ENCODE results near the gene NPAS3.

Gene NPAS3

GRCh38 chr14:33504246-33505099 lies 565.8 kb downstream of the NPAS3 start:
- Histone ChIP-seq H3K36me3 (ENCODE audit: insufficient read depth, low read length) (no peaks in the 10 kb centered on the region), H3K9ac (ENCODE audit: insufficient read length) (no peak overlapping the region), H3K4me3 (no peak overlapping the region), H3K27ac (no peak overlapping the region), H3K9me3 (ENCODE audit: low read depth, low read length) (no peaks in the 10 kb centered on the region)
- no peak for DNase-seq (ENCODE audit: low read depth, low spot score)
- TF ChIP-seq POLR2AphosphoS5 (IDR thresholded peaks at IDR 0.05; ENCODE audit: borderline replicate concordance, low read depth, low read length) (no peak), EZH2 (IDR thresholded peaks at IDR 0.05) (no peak), FOXP2 (optimal IDR thresholded peaks at IDR 0.05; ENCODE audit: control extremely low read depth, extremely low read length, insufficient read depth) (no peak)

GRCh38 chr14:33505266-33505962 lies 566.7 kb downstream of the NPAS3 start:
- Histone ChIP-seq H3K9me3 (ENCODE audit: low read depth, low read length) (no peaks in the 10 kb centered on the region), H3K27ac (no peak overlapping the region), H3K4me3 (no peak overlapping the region), H3K36me3 (ENCODE audit: insufficient read depth, low read length) (no peaks in the 10 kb centered on the region), H3K9ac (ENCODE audit: insufficient read length) (no peak overlapping the region)
- no peak for DNase-seq (ENCODE audit: low read depth, low spot score)
- no peak for TF ChIP-seq EZH2 (IDR thresholded peaks at IDR 0.05)
- TF ChIP-seq FOXP2 (optimal IDR thresholded peaks at IDR 0.05; ENCODE audit: control extremely low read depth, extremely low read length, insufficient read depth): no peak
- TF ChIP-seq POLR2AphosphoS5 (IDR thresholded peaks at IDR 0.05; ENCODE audit: borderline replicate concordance, low read depth, low read length): no peak

- no peaks in the 10 kb centered on the region for H3K36me3 ChIP-seq (ENCODE audit: insufficient read depth, low read length)
- H3K9ac ChIP-seq (ENCODE audit: insufficient read length): no peak overlapping the region
- no peak for DNase-seq (ENCODE audit: low read depth, low spot score)
- H3K27ac ChIP-seq: no peak overlapping the region
- TF ChIP-seq EZH2 (IDR thresholded peaks at IDR 0.05) (no peak), POLR2AphosphoS5 (IDR thresholded peaks at IDR 0.05; ENCODE audit: borderline replicate concordance, low read depth, low read length) (no peak), FOXP2 (optimal IDR thresholded peaks at IDR 0.05; ENCODE audit: control extremely low read depth, extremely low read length, insufficient read depth) (no peak)
- H3K4me3 ChIP-seq: no peak overlapping the region
- no peaks in the 10 kb centered on the region for H3K9me3 ChIP-seq (ENCODE audit: low read depth, low read length)
Measured at GRCh38 chr14:33505963-33506329, 567.3 kb downstream of the NPAS3 start.

- Histone ChIP-seq H3K36me3 (ENCODE audit: insufficient read depth, low read length) (no peaks in the 10 kb centered on the region), H3K9me3 (ENCODE audit: low read depth, low read length) (no peaks in the 10 kb centered on the region), H3K9ac (ENCODE audit: insufficient read length) (no peak overlapping the region), H3K27ac (no peak overlapping the region), H3K4me3 (no peak overlapping the region)
- TF ChIP-seq EZH2 (IDR thresholded peaks at IDR 0.05): no peak
- TF ChIP-seq FOXP2 (optimal IDR thresholded peaks at IDR 0.05; ENCODE audit: control extremely low read depth, extremely low read length, insufficient read depth): no peak
- TF ChIP-seq POLR2AphosphoS5 (IDR thresholded peaks at IDR 0.05; ENCODE audit: borderline replicate concordance, low read depth, low read length): no peak
- no peak for DNase-seq (ENCODE audit: low read depth, low spot score)
Measured at GRCh38 chr14:33508126-33509062, 569.7 kb downstream of the NPAS3 start.

GRCh38 chr14:33509454-33509853 lies 570.8 kb downstream of the NPAS3 start:
- Histone ChIP-seq H3K9me3 (ENCODE audit: low read depth, low read length) (no peaks in the 10 kb centered on the region), H3K36me3 (ENCODE audit: insufficient read depth, low read length) (no peaks in the 10 kb centered on the region), H3K27ac (no peak overlapping the region), H3K4me3 (no peak overlapping the region), H3K9ac (ENCODE audit: insufficient read length) (no peak overlapping the region)
- TF ChIP-seq EZH2 (IDR thresholded peaks at IDR 0.05) (no peak), FOXP2 (optimal IDR thresholded peaks at IDR 0.05; ENCODE audit: control extremely low read depth, extremely low read length, insufficient read depth) (no peak), POLR2AphosphoS5 (IDR thresholded peaks at IDR 0.05; ENCODE audit: borderline replicate concordance, low read depth, low read length) (no peak)
- DNase-seq (ENCODE audit: low read depth, low spot score): no peak

GRCh38 chr14:33510063-33510481 lies 571.4 kb downstream of the NPAS3 start:
- TF ChIP-seq POLR2AphosphoS5 (IDR thresholded peaks at IDR 0.05; ENCODE audit: borderline replicate concordance, low read depth, low read length): no peak
- no peaks in the 10 kb centered on the region for H3K36me3 ChIP-seq (ENCODE audit: insufficient read depth, low read length)
- no peak overlapping the region for H3K4me3 ChIP-seq
- H3K9me3 ChIP-seq (ENCODE audit: low read depth, low read length): no peaks in the 10 kb centered on the region
- no peak for DNase-seq (ENCODE audit: low read depth, low spot score)
- no peak overlapping the region for H3K27ac ChIP-seq
- H3K9ac ChIP-seq (ENCODE audit: insufficient read length): no peak overlapping the region

- Histone ChIP-seq H3K9ac (ENCODE audit: insufficient read length) (no peak overlapping the region), H3K36me3 (ENCODE audit: insufficient read depth, low read length) (no peaks in the 10 kb centered on the region), H3K4me3 (no peak overlapping the region), H3K27ac (no peak overlapping the region), H3K9me3 (ENCODE audit: low read depth, low read length) (no peaks in the 10 kb centered on the region)
- DNase-seq (ENCODE audit: low read depth, low spot score): no peak
- TF ChIP-seq FOXP2 (optimal IDR thresholded peaks at IDR 0.05; ENCODE audit: control extremely low read depth, extremely low read length, insufficient read depth) (no peak), EZH2 (IDR thresholded peaks at IDR 0.05) (no peak), POLR2AphosphoS5 (IDR thresholded peaks at IDR 0.05; ENCODE audit: borderline replicate concordance, low read depth, low read length) (no peak)
Measured at GRCh38 chr14:33510991-33511390, 572.3 kb downstream of the NPAS3 start.
